GM19455 (cell line): ENCODE measurements around the gene RIPOR3.
"Not testable (repeated sequence)": the region's sequence is repeated elsewhere in the genome, so short reads cannot be mapped to it uniquely, and the experiment has no call there.

Experiments used
- ATAC-seq: cut with Tn5 transposase; IDR thresholded peaks from one replicate; pipeline ENCODE4 v1.9.1; 2021; ENCODE audit not compliant: unreplicated experiment

The RIPOR3 gene

DNA sequence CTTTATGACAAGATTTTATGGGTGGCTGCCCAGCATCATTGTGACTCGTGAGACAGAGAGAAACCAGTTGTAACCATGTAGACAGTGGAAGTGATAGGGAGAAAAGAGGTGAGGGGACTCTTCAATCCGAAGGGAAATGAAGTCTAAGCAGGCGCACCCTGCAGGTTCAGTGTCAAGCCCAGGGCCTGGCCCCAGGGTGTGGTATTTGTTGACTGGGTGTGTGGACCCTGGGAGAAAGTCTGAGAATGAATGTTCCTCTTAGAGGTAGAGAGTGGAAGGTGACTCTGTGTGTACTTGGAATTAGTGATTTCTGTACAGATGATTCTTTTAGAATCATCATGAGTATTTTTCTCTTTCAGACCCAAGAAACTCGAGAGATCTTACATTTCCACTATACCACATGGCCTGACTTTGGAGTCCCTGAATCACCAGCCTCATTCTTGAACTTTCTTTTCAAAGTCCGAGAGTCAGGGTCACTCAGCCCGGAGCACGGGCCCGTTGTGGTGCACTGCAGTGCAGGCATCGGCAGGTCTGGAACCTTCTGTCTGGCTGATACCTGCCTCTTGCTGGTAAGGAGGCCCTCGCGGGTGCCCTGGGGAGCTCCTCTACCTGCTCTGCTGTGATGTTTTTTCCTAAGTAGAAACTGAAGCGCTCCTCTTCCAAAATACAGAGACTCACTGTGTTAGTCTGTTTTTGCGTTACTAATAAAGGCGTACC lies 113.1 kb downstream of the RIPOR3 start:
- ATAC-seq, result no peak

DNA sequence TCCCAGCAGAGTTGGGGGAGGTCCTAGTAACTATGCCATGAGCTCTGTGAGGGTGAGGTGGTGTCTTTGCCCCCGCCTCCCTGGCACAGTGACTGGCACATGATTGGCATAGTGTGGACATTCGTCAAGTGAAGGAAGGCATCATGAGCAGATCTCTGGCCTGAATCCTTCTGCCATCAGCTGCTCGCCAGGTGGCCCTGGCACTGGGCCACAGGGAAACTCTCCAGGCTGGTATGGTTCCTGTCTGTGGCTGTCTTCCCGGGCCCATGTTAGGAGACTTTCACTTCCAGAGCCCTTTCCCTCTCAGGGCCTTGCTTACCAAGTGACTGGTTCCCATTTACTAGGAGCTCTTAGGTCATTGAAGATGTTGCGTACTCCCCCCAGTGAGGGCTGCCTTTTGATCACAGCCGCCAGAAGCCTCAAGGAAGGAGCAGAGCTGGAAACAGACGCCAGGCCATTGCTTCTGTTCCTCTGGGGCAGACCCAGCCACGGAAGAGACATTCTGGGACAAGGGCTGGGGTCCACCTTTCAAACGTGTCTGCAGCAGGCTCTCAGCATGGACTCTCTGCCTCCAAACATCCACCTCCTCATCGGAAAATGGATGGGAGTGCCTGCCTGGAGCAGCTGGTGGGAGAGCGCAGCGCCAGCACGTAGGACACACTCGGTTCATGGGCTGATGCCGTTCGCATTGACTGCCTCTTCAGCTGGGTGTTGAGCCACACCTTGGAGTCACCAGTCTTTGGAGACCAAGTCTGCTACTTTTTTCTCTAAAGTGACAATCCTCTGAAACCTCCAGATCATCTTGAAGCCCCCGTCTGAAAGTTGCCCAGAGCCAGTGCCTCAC lies 113.9 kb downstream of the RIPOR3 start:
- no peak for ATAC-seq

DNA sequence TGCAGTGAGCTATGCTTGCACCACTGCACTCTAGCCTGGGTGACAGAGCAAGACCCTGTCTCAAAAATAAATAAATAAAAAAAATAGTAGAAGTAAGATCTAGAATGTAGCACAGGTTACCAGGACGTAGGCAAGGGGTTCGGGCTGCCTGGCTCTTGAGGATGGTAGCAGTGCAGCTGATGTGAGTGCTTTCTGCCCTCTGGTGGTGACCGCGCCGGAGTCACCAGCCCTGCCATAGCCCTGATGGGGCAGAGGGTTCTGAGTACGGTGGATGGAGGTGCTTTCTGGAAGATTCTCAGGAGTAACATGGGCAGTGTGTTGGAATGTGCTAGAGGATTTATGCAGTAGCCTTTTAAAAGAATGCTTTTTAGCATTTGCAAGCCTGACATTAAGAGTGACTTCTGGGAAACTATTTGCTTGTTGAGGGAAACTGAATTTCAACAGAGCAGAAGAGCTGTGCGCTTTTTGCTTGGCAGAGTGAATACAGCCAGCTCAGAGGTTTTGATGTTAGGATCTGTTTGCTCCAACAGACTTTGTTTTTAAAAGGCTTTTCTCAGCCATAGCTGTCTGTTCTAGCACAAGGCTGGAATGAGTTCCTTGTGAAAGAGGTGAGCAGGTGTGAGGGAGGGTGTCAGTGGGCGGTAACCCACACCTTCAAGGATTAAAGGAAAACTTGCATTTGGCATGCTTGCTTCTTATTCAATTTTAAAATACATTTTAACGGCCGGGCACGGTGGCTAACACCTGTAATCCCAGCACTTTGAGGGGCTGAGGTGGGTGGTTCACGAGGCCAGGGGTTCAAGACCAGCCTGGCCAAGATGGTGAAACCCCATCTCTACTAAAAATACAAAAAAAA lies 115.2 kb downstream of the RIPOR3 start:
- ATAC-seq, result no peak

DNA sequence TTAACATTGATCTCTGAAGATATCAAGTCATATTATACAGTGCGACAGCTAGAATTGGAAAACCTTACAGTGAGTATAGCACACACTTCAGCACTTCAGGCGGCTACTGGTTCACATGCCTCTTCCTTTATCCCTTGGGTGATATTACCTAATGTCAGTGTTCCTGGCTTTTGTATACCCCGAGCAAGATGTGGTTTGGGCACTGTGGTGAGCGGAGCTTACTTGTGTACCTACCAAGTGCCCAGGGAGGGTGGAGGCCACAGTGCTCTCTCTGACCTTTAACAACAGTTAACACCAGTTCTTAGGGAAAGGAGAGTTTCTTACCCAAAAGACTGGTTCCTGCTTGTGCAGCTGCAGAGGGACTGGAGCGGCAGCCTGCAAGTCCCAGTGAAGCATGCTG lies 116.8 kb downstream of the RIPOR3 start:
- no peak for ATAC-seq

DNA sequence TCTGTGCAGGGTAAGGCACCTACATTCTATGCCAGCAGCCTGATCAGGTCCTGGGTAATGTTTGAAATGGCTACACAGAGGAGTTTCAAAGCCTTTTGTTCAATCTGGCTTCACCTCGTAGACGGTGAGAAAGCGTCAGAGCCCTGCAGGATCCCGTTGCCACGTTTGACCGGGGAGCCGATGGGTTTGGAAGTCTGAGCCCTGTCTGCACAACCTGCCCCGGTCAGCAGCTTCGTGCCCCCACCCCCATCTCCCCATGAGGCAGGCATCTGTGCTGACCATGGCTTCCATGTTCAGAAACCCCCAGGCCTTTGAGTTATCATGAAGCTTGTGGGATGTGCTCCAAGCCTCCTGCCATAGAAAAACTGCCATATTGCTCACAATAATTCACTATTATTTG lies 117.2 kb downstream of the RIPOR3 start:
- no peak for ATAC-seq

DNA sequence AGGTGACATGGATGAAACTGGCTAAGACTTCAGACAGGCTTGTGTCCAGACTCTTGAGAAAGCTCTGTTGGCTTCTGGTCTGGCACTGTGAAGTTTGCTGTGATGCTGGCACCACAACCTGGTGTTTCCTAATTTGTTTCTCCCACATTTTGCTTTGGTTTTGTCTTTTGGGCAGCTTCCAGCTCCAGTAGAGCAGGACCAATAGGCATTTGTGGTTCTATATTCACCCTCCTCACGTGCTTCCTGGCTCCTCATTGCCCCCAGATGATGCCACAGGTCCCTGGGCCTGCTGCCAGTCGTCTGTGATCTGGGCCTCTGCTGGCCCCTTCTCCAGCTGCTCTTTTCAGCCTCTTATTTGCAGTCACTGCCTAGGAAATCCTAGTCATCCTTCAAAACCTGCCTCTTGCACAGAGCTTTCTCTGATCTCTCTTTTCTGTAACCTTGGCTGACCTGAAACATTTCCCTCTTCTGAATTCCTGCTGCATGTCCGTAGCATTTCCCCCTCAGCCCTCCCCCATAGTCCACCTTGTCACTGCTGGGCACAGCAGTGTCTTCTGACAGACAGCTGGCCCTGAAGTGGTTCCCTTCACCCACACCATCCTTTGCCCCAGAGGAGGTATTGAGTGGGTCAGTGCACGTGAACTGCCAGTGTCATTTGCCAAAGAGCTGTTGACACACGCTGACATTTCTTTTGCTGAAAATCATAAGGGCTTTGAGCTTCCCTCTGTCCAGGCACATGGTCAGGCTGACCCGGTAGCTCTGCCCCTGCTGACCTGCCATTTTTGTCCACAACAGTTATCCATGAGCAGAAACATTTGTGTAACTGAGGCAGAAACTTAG lies 118.2 kb downstream of the RIPOR3 start:
- no peak for ATAC-seq

DNA sequence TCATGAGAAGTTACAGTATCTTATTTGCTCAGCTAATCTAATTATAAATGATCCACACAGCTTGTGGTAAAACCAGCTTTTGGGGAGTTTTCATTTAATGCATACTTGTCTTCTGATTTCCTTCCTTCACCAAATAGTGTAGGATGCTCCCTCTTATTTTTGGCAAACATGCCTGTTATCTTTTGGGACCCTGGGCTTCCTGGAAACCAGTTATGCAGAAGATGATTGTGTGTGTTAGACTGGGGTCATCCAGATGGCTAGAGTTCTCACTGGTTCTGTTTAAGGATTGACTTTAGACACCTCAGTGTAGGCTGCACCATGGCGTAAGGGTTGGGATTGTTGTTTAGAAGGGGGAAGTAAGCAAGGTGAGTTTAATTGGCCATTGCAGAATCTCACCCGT lies 119.9 kb downstream of the RIPOR3 start:
- ATAC-seq, result no peak

DNA sequence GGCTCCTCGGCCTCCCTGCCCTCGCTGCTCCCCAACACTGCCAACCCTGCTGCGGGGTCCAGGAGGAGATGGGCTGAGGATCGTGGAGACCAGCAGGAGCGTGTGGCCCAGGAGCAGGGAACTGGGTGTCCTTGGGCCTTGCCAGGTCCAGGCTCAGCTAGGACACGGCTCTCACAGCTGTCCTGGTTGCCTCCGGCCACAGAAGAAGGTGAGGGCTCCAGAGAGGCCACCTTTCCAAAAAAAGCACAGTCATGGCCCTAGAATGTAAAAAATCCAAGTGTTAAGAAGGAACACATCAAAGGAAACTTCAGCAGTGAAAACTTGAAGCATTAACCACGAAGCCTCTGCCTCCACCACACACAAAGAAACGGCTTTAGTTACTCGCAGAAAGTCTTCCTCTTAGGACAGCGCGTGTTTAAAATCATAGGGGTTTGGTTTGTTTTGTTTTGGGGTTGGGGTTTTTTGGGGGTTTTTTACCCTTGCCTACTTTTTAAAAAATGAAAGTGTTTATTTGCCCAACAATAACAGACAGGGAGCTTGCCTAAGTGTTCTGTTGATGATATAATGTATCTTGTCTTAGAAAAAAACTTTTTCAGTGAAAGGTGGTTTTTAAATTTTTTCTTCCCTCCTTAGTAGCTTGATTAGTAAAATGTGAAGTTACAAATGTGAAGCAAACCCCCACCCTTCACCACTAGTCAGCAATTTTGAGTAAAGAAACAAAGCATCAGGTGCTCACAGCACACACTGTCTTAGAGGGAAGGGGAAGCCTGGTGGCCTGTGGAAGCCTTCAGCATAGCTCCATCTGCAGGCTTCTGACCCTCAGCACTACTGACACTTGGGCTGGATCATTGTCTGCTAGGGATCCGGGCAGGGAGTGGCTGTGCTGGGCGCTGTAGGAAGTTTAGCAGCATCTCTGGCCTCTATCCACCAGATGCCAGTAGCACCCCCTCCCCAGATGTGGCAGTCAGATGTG lies 121.2 kb downstream of the RIPOR3 start:
- ATAC-seq, result peak; percentile 66

DNA sequence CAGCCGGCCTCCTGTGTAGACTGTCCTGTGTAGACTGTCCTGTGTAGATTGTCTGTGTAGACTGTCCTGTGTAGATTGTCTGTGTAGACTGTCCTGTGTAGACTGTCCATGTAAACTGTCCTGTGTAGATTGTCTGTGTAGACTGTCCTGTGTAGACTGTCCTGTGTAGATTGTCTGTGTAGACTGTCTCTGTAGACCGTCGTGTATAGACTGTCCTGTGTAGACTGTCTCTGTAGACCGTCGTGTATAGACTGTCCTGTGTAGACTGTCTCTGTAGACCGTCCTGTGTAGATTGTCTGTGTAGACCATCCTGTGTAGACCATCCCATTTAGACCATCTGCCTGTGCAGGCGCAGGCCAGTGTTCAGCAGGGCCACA lies 121.9 kb downstream of the RIPOR3 start:
- not testable (repeated sequence) for ATAC-seq

DNA sequence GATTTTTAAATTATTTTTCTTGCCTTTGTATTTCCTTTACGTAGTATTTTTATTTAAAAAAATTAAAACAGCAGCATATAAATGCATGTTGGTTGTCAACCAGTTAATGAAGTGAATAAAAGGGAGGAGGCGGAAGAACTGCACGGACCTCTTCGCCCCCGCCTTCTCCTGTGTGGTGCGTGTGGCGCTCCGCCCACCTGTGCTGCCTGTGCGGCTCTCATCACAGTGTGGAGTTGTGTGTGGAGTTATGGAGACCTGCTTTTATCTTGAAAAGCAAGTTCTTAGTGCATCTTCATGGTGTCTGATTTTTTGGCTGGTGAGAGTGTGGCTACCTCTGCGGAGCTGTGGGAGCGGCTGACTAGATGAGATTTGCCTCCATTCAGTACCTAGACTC lies 122.8 kb downstream of the RIPOR3 start:
- ATAC-seq, result no peak

DNA sequence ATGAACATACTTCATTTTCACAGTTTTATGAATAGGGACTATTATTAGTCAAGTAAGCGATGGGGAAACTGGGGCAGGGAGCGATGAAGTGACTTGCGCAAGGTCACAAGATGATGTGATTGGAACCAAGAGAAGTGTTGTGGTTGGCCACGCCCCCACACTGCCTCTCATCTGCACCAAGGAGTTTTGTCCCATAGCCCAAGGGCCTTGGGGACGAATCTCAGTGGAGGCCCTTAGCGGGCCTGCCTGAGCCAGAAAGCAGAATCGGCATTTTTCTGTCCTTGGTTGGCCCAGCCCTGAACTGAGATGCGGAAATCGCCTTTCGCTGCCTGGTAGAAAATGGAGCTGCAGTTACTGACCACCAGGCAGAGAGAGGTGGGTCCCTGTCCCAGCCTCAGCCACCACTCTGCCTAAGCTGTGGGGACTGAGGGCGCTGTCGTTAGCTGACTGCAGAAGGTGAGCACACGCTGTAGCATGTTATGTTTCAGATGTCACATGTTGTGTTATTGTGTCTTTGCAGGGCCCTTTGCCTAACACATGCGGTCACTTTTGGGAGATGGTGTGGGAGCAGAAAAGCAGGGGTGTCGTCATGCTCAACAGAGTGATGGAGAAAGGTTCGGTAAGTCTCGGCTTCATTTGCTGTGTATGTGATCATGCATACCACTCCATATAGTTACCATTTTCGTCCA lies 123.3 kb downstream of the RIPOR3 start:
- ATAC-seq, result no peak

DNA sequence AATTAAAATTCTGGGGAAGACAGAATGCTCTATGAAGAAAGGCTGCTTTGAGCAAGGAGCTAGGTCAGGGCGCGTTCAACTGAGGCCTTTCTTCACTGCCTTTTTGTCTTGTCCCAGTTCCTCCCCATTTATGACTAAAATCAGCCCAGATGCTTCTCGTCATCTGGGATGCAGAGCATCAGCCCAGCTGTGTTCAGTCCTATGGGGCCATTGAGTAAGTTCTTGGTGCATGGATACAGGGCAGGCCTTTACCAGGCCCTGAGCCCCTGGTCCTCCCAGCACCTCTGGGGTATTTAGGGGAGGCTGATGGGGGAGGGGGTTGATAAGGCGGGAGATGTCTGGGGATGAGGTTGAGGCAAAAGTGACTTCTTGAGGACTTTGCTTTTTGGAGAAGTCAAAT lies 125.5 kb downstream of the RIPOR3 start:
- no peak for ATAC-seq

DNA sequence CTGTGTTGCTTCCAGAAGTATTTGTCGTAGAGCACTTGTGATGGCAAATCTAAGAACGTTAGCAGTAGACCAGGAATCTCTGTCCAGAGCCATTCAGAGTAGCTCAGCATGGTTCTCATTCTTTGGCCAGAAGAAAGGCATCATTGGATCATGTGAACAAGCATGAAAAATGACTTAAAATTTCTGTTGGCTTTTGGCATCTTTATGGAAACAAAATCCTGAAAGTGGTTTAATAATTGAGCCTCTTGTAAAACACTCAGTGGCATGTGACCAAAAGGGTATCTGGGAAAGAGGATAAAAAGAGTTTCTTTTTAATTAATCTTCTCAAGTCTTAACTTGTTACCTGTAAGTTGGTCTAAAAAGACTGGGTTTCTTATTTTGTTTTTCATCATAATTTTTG lies 126.0 kb downstream of the RIPOR3 start:
- no peak for ATAC-seq

DNA sequence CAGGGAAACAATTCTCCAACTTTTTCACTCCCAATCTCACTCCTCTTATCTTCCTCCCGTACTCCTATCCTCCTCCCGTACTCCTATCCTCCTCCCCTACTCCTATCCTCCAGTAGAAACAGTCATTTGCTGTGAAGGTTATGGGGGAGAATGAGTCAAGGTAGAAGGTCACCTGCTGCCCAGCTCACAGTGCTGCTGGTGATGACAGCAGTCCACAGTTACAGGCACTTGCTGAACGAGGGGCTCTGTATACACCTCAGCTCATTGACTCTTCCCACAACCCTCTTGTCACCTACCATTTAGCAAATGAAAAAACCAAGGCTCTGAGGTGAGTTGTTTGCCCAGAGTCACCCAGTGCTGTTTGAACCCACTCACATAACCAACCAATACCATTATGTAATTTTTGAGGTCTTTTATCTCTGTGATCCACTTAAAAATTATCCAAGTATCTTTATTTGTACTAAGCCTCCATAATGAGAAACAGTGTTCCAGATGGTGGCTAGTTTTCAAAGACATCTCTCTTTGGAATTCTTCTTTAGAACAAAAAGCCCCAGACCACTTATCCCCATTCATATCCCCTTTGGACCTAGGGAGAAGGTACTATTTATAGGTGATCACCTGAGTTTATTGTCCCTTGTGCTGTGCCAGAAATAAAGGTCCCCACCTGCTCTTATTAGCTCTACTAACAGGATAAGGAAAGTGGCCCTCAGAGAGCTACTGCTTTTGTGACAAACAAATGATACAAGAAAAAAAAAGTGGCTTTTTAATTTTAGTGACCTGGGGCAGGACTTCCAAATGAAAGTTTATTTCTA lies 128.0 kb downstream of the RIPOR3 start:
- ATAC-seq, result no peak

DNA sequence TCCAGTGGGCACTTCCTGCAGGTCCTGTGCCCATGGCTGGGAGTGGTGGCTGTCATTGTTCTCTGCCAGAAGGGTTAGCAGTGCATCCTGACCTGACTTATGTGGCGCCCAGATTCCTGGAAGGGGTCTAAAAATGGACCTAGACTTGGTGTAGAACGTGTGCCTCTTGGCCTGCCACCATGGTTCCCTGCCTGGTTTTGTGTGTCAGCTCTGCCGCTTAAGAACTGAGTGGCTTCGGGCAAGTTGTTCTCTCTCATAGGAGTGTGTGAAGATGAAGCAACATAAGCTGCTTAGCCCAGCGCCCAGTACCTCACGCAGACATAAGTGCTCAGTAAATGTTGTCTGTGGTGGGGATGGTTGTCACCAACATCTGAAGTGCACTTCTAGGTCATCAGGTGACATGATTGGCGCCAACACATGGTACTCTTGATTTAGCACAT lies 129.1 kb downstream of the RIPOR3 start:
- ATAC-seq, result no peak

DNA sequence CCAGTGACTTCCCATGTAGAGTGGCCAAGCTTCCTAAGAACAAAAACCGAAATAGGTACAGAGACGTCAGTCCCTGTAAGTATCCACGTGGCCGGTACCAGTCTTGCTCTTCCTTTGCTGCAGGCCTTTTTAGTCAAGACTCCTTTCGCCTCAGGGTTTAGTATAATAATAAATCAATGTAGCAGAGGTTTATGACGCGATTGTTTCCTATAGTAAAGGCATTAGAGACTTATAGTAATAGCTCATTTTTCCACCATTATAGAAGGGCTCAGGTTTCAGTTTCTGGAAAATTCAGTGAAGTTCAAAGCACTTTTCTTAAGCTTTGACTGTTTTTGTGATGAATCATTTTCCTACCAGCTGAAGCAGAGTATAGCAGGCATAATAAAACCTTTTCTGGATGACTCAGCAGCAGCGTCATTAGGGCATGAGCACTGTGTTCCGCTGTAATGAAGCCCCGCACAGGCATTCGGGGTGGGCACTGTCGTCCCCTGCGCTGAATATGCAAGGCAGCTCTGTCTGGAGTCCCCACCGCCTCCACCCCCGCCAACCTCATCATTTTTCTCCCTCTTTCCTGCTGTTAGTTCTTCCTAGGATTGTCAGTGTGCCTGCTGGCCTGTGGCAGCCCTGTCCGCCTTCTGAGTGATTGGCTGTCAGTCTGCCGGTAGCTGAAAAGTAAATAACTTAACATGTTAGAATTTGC lies 129.8 kb downstream of the RIPOR3 start:
- ATAC-seq, result no peak

DNA sequence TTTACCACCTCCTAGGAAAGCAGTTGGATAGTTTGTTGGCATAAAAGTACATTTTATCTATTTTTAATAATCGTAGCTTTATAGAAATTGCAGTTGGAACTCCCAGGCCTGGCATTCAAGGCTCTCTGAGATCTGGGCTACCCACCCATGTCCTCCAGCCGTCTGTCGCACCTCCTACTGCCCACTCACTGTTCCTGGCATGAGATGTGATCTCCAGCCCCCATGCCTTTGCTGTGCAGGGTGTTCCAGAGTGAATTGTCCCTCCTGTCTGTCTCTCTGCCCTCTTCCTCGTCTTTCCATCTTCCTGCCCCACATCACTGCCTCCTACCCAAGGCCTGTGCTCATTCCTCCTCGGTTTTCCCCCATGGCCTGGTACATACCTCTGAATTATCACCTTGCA lies 130.5 kb downstream of the RIPOR3 start:
- no peak for ATAC-seq
